ENCODE results near the gene FMN1. TPM values are rescaled to one million over a fixed set of nuclear protein-coding genes. Genes with fewer than 3 reads are reported as not detected.

The FMN1 gene
- total and polyA plus RNA-seq, 2 of the 8 experiments (the other 6 are each of a cell fraction or from before 2014, with no cell fraction given), result 0.27 to 3.7 TPM

GRCh38 chr15:32859251-32859650 lies 335.3 kb downstream of the FMN1 start:
- H3K4ac ChIP-seq (replicated peaks; ENCODE audit: insufficient read length, low read depth, low read length), result no peak overlapping the region
- POLR2A ChIA-PET (ENCODE audit: partially characterized antibody), result no interaction called here
- H2BK12ac ChIP-seq (ENCODE audit: low read depth, low read length), result no peak overlapping the region
- no peak overlapping the region for H3K23ac ChIP-seq (ENCODE audit: insufficient read length)
- H2BK20ac ChIP-seq (ENCODE audit: low read length), result no peak overlapping the region
- no peak overlapping the region for H3K56ac ChIP-seq (replicated peaks; ENCODE audit: insufficient read length, low read depth, low read length)
- CTCF ChIA-PET (ENCODE audit: partially characterized antibody), result interaction anchor here (1.0 to 5.0 kb wide), 3 partner anchors 10 to 17 kb away, joined by 3 to 25 read pairs (median 4); no protein-coding TSS in a partner anchor
- H3K9me3 ChIP-seq (ENCODE audit: insufficient read depth in 2 of 2, low read depth in 1 of 2, low read length in 1 of 2), result no peaks in the 10 kb centered on the region
- H3K14ac ChIP-seq (ENCODE audit: insufficient read length), result no peak overlapping the region
- no peak overlapping the region for H2AK5ac ChIP-seq (ENCODE audit: low read depth, low read length)
- TF ChIP-seq SP1 (IDR thresholded peaks at IDR 0.05; ENCODE audit: low read depth, low read length) (no peak), CTBP2 (IDR thresholded peaks at IDR 0.05; ENCODE audit: borderline replicate concordance, insufficient read depth, insufficient read length, low read length) (no peak), KDM4A (IDR thresholded peaks at IDR 0.05; ENCODE audit: low read depth, low read length, severe bottlenecking) (no peak), RFX5 (IDR thresholded peaks at IDR 0.05; ENCODE audit: borderline replicate concordance, low read depth, low read length) (no peak), POLR2A (IDR thresholded peaks at IDR 0.05; ENCODE audit: control extremely low read depth in 1 of 2, low read depth in 2 of 2, low read length in 2 of 2) (no peak), E2F6 (IDR thresholded peaks at IDR 0.05) (no peak), SIRT6 (IDR thresholded peaks at IDR 0.05; ENCODE audit: low read length) (no peak), RAD21 (IDR thresholded peaks at IDR 0.05 in 1 of 2, conservative IDR thresholded peaks at IDR 0.05 in 1 of 2; ENCODE audit: low read depth in 2 of 2, low read length in 2 of 2) (no peak), RBBP5 (IDR thresholded peaks at IDR 0.05; ENCODE audit: borderline replicate concordance, low read depth, low read length) (no peak), HDAC2 (IDR thresholded peaks at IDR 0.05; ENCODE audit: borderline replicate concordance in 1 of 2, low read depth in 2 of 2, low read length in 2 of 2) (no peak), SIX5 (IDR thresholded peaks at IDR 0.05; ENCODE audit: low read depth, low read length) (no peak), ATF3 (IDR thresholded peaks at IDR 0.05; ENCODE audit: insufficient read depth, low read depth, low read length) (no peak)
- no peak overlapping the region for H3K9ac ChIP-seq (replicated peaks in 1 of 4; ENCODE audit: extremely low read depth in 1 of 4, low read depth in 3 of 4, low read length in 3 of 4)
- no peak overlapping the region for H2BK120ac ChIP-seq (replicated peaks; ENCODE audit: low read depth, low read length)
- no peak overlapping the region for H3K4me3 ChIP-seq (ENCODE audit: extremely low read depth in 1 of 4, insufficient read depth in 2 of 4, low read depth in 3 of 4, low read length in 4 of 4)
- no peaks in the 10 kb centered on the region for H3K36me3 ChIP-seq (ENCODE audit: control insufficient read depth in 2 of 4, insufficient read depth in 4 of 4, low read length in 3 of 4)
- DNase-seq (ENCODE audit: low read depth in 1 of 2, low spot score in 2 of 2) (no peak), FAIRE-seq (no peak)
- H4K5ac ChIP-seq (ENCODE audit: insufficient read length, low read depth, low read length), result no peak overlapping the region
- H2AFZ ChIP-seq (ENCODE audit: low read length), result no peak overlapping the region
- no peak overlapping the region for H4K8ac ChIP-seq (ENCODE audit: extremely low read depth, insufficient read depth, low read length)
- H3K23me2 ChIP-seq (ENCODE audit: low read depth, low read length), result no peaks in the 10 kb centered on the region
- H3K79me2 ChIP-seq (ENCODE audit: control insufficient read depth in 1 of 2, insufficient read depth in 2 of 2, low read length in 2 of 2), result no peaks in the 10 kb centered on the region
- H4K91ac ChIP-seq (replicated peaks; ENCODE audit: insufficient read length, low read length), result no peak overlapping the region
- no peak overlapping the region for H2BK15ac ChIP-seq (ENCODE audit: low read length)
- H3K4me2 ChIP-seq (ENCODE audit: insufficient read depth in 1 of 2, low read depth in 2 of 2, low read length in 2 of 2), result no peak overlapping the region
- H3K27me3 ChIP-seq (replicated peaks in 1 of 4; ENCODE audit: control insufficient read depth in 3 of 4, extremely low read depth in 1 of 4, insufficient read depth in 3 of 4, low read length in 3 of 4), result no peaks in the 10 kb centered on the region
- peaks cover 2 to 10% (median 6%) of the 10 kb centered on the region in 4 experiments; a peak in 6 of 7 replicates for H3K4me1 ChIP-seq (replicated peaks in 1 of 4; ENCODE audit: control insufficient read depth in 3 of 4, insufficient read depth in 4 of 4, low read length in 3 of 4)
- no peaks in the 10 kb centered on the region for H3K79me1 ChIP-seq (ENCODE audit: low read depth, low read length)
- H2BK5ac ChIP-seq (ENCODE audit: low read depth, low read length), result no peak overlapping the region
- no peak overlapping the region for H3K18ac ChIP-seq (ENCODE audit: extremely low read depth, low read length)
- WGBS, 2 experiments (ENCODE audit: extremely low coverage in 1 of 2, insufficient coverage in 1 of 2, insufficient read length in 1 of 2, insufficient replicate concordance in 2 of 2, low coverage in 1 of 2, low lambda C conversion rate in 2 of 2, missing lambda C conversion rate in 1 of 2), result 91% methylated on average over 3 of the region's 3 CpGs; no CpG with 5 or more reads in 1 of the 2 experiments
- H4K20me1 ChIP-seq (replicated peaks in 1 of 2; ENCODE audit: control insufficient read depth in 1 of 2, insufficient read depth in 2 of 2, low read length in 2 of 2), result no peaks in the 10 kb centered on the region
- H3K27ac ChIP-seq (ENCODE audit: low read depth, low read length), result no peak overlapping the region
